HCT116 (cell line): Measurements from ENCODE around the gene PURA. TPM values are rescaled to one million over a fixed set of nuclear protein-coding genes. Genes with fewer than 3 reads are reported as not detected.

ENCODE experiments used
- ATAC-seq: fragments of 200-7000 bp; cut with Tn5 transposase; 2 replicates; pipeline ENCODE4 v1.9.1; 2020; ENCODE audit warnings: mild to moderate bottlenecking, moderate library complexity
- BruUV-seq: library from RNA; stranded (reverse); fragments of 400-500 nt; replicated peaks from 2 replicates; lab custom pipeline; 2021; lab: Mats Ljungman, UMichigan
- CTCF ChIA-PET: fragments of 300-600 bp; sonication (Branson Sonifier 250); formaldehyde crosslinking; loops from one replicate; lab custom pipeline; 2021; ENCODE audit warnings: antibody characterized with exemption; lab: Charles Lee
- POLR2A ChIA-PET: fragments of 300-600, 350-600 bp; sonication (Branson Sonifier 250); formaldehyde crosslinking; loops from one replicate; lab custom pipeline; 2021; ENCODE audit warnings: antibody characterized with exemption; lab: Charles Lee
- RAD21 ChIA-PET, 2 experiments: fragments of 300-600 bp; sonication (Branson Sonifier 250); formaldehyde crosslinking; loops; one replicate each; lab custom pipeline; 2023; ENCODE audit warnings: low total read pairs in 2 of 2; ENCODE audit not compliant: uncharacterized antibody in 2 of 2, unreplicated experiment in 2 of 2, low non-redundant PET in 1 of 2; lab: Charles Lee
- DNase-seq: peaks from one replicate; pipeline ENCODE4 v3.0.0-alpha.2; 2010; ENCODE audit warnings: low read depth, low spot score
- H2AFZ ChIP-seq: fragments of 200-600 bp; shearing (Covaris generic), sonication (generic); 2 replicates; pipeline ENCODE4 v1.6.1; 2017; ENCODE audit warnings: low read depth, mixed run types, mixed read lengths, antibody characterized with exemption, low read length; ENCODE audit not compliant: poor library complexity, severe bottlenecking
- H3K27ac ChIP-seq: 2 replicates; pipeline ENCODE4 v1.5.1; 2012; ENCODE audit warnings: low read depth, low read length
- H3K27me3 ChIP-seq: fragments of 200-600 bp; sonication (generic); 2 replicates; pipeline ENCODE4 v1.6.1; 2016; ENCODE audit warnings: mixed run types, low read length, mixed read lengths; ENCODE audit not compliant: insufficient read depth
- H3K36me3 ChIP-seq, 2 experiments: fragments of 200-500 bp in 1 of 2; fragments of 200-600 bp in 1 of 2; sonication (Bioruptor generic) in 1 of 2; sonication (generic) in 1 of 2; 2 replicates each; pipeline versions ENCODE4 v1.5.1 to v1.6.1; 2014 to 2016; ENCODE audit warnings: low read length in 2 of 2, inconsistent platforms in 1 of 2, mixed read lengths in 1 of 2, mixed run types in 1 of 2; ENCODE audit not compliant: insufficient read depth in 2 of 2, control insufficient read depth in 1 of 2
- H3K4me1 ChIP-seq, 2 experiments: fragments of 200-600 bp in 1 of 2; sonication (generic) in 1 of 2; 2 replicates each; pipeline versions ENCODE4 v1.5.1 to v1.6.1; 2012 to 2017; ENCODE audit warnings: low read length in 2 of 2, inconsistent platforms in 1 of 2, mild to moderate bottlenecking in 1 of 2, mixed read lengths in 1 of 2, mixed run types in 1 of 2, moderate library complexity in 1 of 2; ENCODE audit not compliant: insufficient read depth in 2 of 2, control insufficient read depth in 1 of 2
- H3K4me2 ChIP-seq: fragments of 200-600 bp; sonication (generic); 2 replicates; pipeline ENCODE4 v1.6.1; 2017; ENCODE audit warnings: mixed run types, low read length, mixed read lengths
- H3K4me3 ChIP-seq, 2 experiments: fragments of 200-600 bp in 1 of 2; sonication (generic) in 1 of 2; replicated peaks in 1 of 2; 2 replicates each; pipeline ENCODE4 v1.5.1; 2011 to 2016; ENCODE audit warnings: low read length in 2 of 2, control low read depth in 1 of 2, low read depth in 1 of 2, mild to moderate bottlenecking in 1 of 2, mixed read lengths in 1 of 2, mixed run types in 1 of 2
- H3K79me2 ChIP-seq: fragments of 200-600 bp; sonication (generic); 2 replicates; pipeline ENCODE4 v1.6.1; 2017; ENCODE audit warnings: mild to moderate bottlenecking, mixed run types, low read length, moderate library complexity, mixed read lengths; ENCODE audit not compliant: insufficient read depth
- H3K9ac ChIP-seq: fragments of 200-600 bp; sonication (generic); 2 replicates; pipeline ENCODE4 v1.6.1; 2016; ENCODE audit warnings: low read length, mixed read lengths
- H3K9me2 ChIP-seq: fragments of 200-600 bp; sonication (generic), shearing (Covaris generic); 2 replicates; pipeline ENCODE4 v1.6.1; 2017; ENCODE audit warnings: mixed run types, mild to moderate bottlenecking, moderate library complexity; ENCODE audit not compliant: insufficient read depth
- H3K9me3 ChIP-seq, 2 experiments: fragments of 200-500 bp in 1 of 2; fragments of 200-600 bp in 1 of 2; sonication (Bioruptor generic) in 1 of 2; sonication (generic) in 1 of 2; 2 replicates each; pipeline ENCODE4 v1.6.1; 2014 to 2017; ENCODE audit warnings: low read length in 2 of 2, mixed read lengths in 2 of 2, inconsistent platforms in 1 of 2, low read depth in 1 of 2, mild to moderate bottlenecking in 1 of 2, mixed run types in 1 of 2, moderate library complexity in 1 of 2; ENCODE audit not compliant: control insufficient read depth in 1 of 2, insufficient read depth in 1 of 2
- H4K20me1 ChIP-seq: fragments of 200-600 bp; sonication (generic), shearing (Covaris generic); 2 replicates; pipeline ENCODE4 v1.6.1; 2017; ENCODE audit warnings: mixed run types, mild to moderate bottlenecking, moderate library complexity; ENCODE audit not compliant: insufficient read depth
- ATF3 ChIP-seq: IDR thresholded peaks from 2 replicates; pipeline ENCODE4 v1.6.1; 2012
- CBX3 ChIP-seq: IDR thresholded peaks from 2 replicates; pipeline ENCODE4 v1.6.1; 2012; ENCODE audit warnings: low read depth
- CEBPB ChIP-seq: IDR thresholded peaks from 2 replicates; pipeline ENCODE4 v1.6.1; 2012; ENCODE audit warnings: low read depth
- CTCF ChIP-seq, 3 experiments: fragments of 200-600 bp in 1 of 3; sonication (generic) in 1 of 3; IDR thresholded peaks in 2 of 3; conservative IDR thresholded peaks in 1 of 3; 2 replicates each; pipeline ENCODE4 v1.5.1; 2012 to 2017; ENCODE audit warnings: low read depth in 2 of 3, low read length in 2 of 3, antibody characterized with exemption in 1 of 3, borderline replicate concordance in 1 of 3, control low read depth in 1 of 3, mild to moderate bottlenecking in 1 of 3, mixed read lengths in 1 of 3, mixed run types in 1 of 3, moderate library complexity in 1 of 3; ENCODE audit not compliant: insufficient read depth in 1 of 3
- EGR1 ChIP-seq: IDR thresholded peaks from 2 replicates; pipeline ENCODE4 v1.6.1; 2012; ENCODE audit warnings: low read depth
- EZH2 ChIP-seq: fragments of 200-600 bp; sonication (generic); IDR thresholded peaks from 2 replicates; pipeline ENCODE4 v1.6.1; 2017; ENCODE audit warnings: antibody characterized with exemption, mixed run types
- EZH2phosphoT487 ChIP-seq: fragments of 200-600 bp; IDR thresholded peaks from 2 replicates; pipeline ENCODE4 v1.6.1; 2018; ENCODE audit warnings: antibody characterized with exemption, borderline replicate concordance
- FOSL1 ChIP-seq: IDR thresholded peaks from 2 replicates; pipeline ENCODE4 v1.6.1; 2012; ENCODE audit warnings: low read depth
- JUND ChIP-seq: IDR thresholded peaks from 2 replicates; pipeline ENCODE4 v1.6.1; 2012
- MAX ChIP-seq: IDR thresholded peaks from 2 replicates; pipeline ENCODE4 v1.6.1; 2012
- POLR2AphosphoS5 ChIP-seq: IDR thresholded peaks from 2 replicates; pipeline ENCODE4 v1.6.1; 2011; ENCODE audit warnings: mild to moderate bottlenecking, low read depth, low read length, moderate library complexity
- RAD21 ChIP-seq: IDR thresholded peaks from 2 replicates; pipeline ENCODE4 v1.6.1; 2012; ENCODE audit warnings: low read depth, mild to moderate bottlenecking
- REST ChIP-seq: IDR thresholded peaks from 2 replicates; pipeline ENCODE4 v1.6.1; 2012; ENCODE audit warnings: low read depth
- SIN3A ChIP-seq: IDR thresholded peaks from 2 replicates; pipeline ENCODE4 v1.6.1; 2012; ENCODE audit warnings: low read depth
- SRF ChIP-seq: IDR thresholded peaks from 2 replicates; pipeline ENCODE4 v1.6.1; 2012; ENCODE audit warnings: low read depth
- TCF7L2 ChIP-seq: IDR thresholded peaks from 2 replicates; pipeline ENCODE4 v1.7.0; 2011; ENCODE audit warnings: borderline replicate concordance, inconsistent platforms; ENCODE audit not compliant: insufficient read depth, insufficient read length; ENCODE audit errors: extremely low read depth
- ZNF274 ChIP-seq: fragments of 200-500 bp; sonication (Bioruptor generic); IDR thresholded peaks from 2 replicates; pipeline ENCODE4 v1.6.1; 2014; ENCODE audit warnings: mild to moderate bottlenecking, low read depth, low read length, inconsistent platforms
- intact Hi-C: fragments of 100-400 bp; cut with micrococcal nuclease; formaldehyde crosslinking; loops from 2 replicates; pipeline ENCODE4 v1.10.0; 2022
- total RNA-seq: library from RNA; stranded (reverse); gene quantifications from one replicate; pipeline ENCODE4 v1.2.1, GENCODE V29; 2021; ENCODE audit not compliant: unreplicated experiment

PURA gene
- total RNA-seq, 1 experiment from 2014 or later, result 15.2 TPM

GRCh38 chr5:140147460-140147859, 33.6 kb downstream of the PURA start:
- Histone ChIP-seq H3K9ac (no peak overlapping the region), H2AFZ (no peak overlapping the region), H3K4me1 (peaks cover 4 to 23% of the 10 kb centered on the region in 2 experiments; a peak in 3 of 4 replicates), H3K79me2 (no peaks in the 10 kb centered on the region), H3K27me3 (no peaks in the 10 kb centered on the region), H3K4me2 (no peak overlapping the region), H3K9me3 (no peaks in the 10 kb centered on the region), H3K27ac (no peak overlapping the region), H4K20me1 (no peaks in the 10 kb centered on the region), H3K9me2 (no peaks in the 10 kb centered on the region), H3K36me3 (no peaks in the 10 kb centered on the region), H3K4me3 (no peak overlapping the region)
- ChIA-PET CTCF (interaction anchor here (1.6 kb wide), 1 partner anchor 77 kb away, joined by 3 read pairs; no protein-coding TSS in a partner anchor), RAD21 (no interaction called here), POLR2A (no interaction called here)
- no peak for TF ChIP-seq CTCF (IDR thresholded peaks at IDR 0.05 in 2 of 3, conservative IDR thresholded peaks at IDR 0.05 in 1 of 3; ENCODE audit: borderline replicate concordance in 1 of 3, insufficient read depth in 1 of 3, low read depth in 2 of 3, low read length in 2 of 3)
- TF ChIP-seq EZH2phosphoT487, result no peak
- TF ChIP-seq ZNF274, result no peak
- TF ChIP-seq REST, result no peak
- TF ChIP-seq RAD21, result no peak
- TF ChIP-seq SRF, result no peak
- TF ChIP-seq POLR2AphosphoS5, result no peak
- TF ChIP-seq CBX3, result no peak
- no peak for TF ChIP-seq ATF3
- TF ChIP-seq SIN3A, result no peak
- no peak for TF ChIP-seq EGR1
- TF ChIP-seq FOSL1, result no peak
- TF ChIP-seq TCF7L2, result no peak
- no peak for TF ChIP-seq EZH2
- no peak for TF ChIP-seq JUND
- TF ChIP-seq MAX, result no peak
- TF ChIP-seq CEBPB, result no peak
- DNase-seq (no peak), ATAC-seq (no peak)
- BruUV-seq, result no TSS peak
- intact Hi-C loops, result no loop called here
